A549 (cell line): ENCODE measurements around the gene NRXN2.

Experiments used
- CTCF ChIP-seq: fragments of >200 bp; sonication (Bioruptor Twin); formaldehyde crosslinking; IDR thresholded peaks from 3 replicates; pipeline ENCODE4 v1.5.1; 2016
- MAX ChIP-seq: IDR thresholded peaks from 2 replicates; pipeline ENCODE4 v1.6.1; 2012
- POLR2A ChIP-seq: IDR thresholded peaks from 2 replicates; pipeline ENCODE4 v1.6.1; 2012; ENCODE audit warnings: mild to moderate bottlenecking, low read length

DNA sequence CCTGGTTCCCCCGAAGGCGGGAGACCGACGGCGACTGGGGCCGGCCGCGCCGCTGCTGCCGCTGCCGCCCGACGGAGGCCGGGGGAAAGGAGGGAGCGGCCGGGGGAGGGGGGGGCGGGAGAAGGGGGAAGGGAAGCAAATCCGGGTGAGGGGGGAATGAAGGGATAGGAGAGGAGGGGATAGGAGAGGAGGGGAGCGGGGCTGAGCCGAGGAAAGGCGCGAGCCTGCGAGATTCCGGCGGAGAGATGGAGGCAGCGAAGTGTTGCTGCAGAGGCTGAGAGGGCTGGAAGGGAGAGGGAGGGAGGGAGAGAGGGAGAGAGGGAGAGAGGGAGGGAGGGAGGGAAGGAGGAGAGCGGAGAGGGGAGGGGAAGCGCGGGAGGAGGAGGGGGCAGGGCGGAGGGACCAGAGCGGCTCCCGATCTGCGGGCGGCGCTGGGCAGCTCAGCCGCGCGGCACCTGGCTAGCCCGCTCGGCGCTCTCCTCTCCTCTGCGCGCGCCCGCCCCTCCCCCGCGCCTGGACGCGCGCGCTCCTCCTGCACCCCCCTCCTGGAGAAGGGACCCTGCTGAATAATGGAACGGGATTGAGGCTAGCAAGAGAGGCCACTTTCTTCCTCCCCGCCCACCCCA is 79.6 kb downstream of the NRXN2 start:
- no peak for TF ChIP-seq CTCF
- TF ChIP-seq POLR2A = no peak
- no peak for TF ChIP-seq MAX
